ENCODE data around the gene DCLK1.
"Not testable (repeated sequence)": the region's sequence is repeated elsewhere in the genome, so short reads cannot be mapped to it uniquely, and the experiment has no call there.

DCLK1 gene

GRCh38 chr13:35995136-35995535 lies 136.0 kb downstream of the DCLK1 start:
- no peak overlapping the region for H3K4me3 ChIP-seq (ENCODE audit: low read length)
- no peaks in the 10 kb centered on the region for H3K36me3 ChIP-seq (ENCODE audit: control insufficient read depth, low read depth, low read length)
- no peak overlapping the region for H3K27ac ChIP-seq (ENCODE audit: low read length)
- peaks cover 9% of the 10 kb centered on the region for H3K4me1 ChIP-seq (ENCODE audit: control insufficient read depth, low read depth, low read length)
- no peaks in the 10 kb centered on the region for H3K9me3 ChIP-seq (ENCODE audit: control insufficient read depth, low read depth, low read length)
- no peaks in the 10 kb centered on the region for H3K27me3 ChIP-seq (ENCODE audit: control insufficient read depth, insufficient read depth, low read length)
- H3K9ac ChIP-seq (ENCODE audit: low read length), result no peak overlapping the region

DNA sequence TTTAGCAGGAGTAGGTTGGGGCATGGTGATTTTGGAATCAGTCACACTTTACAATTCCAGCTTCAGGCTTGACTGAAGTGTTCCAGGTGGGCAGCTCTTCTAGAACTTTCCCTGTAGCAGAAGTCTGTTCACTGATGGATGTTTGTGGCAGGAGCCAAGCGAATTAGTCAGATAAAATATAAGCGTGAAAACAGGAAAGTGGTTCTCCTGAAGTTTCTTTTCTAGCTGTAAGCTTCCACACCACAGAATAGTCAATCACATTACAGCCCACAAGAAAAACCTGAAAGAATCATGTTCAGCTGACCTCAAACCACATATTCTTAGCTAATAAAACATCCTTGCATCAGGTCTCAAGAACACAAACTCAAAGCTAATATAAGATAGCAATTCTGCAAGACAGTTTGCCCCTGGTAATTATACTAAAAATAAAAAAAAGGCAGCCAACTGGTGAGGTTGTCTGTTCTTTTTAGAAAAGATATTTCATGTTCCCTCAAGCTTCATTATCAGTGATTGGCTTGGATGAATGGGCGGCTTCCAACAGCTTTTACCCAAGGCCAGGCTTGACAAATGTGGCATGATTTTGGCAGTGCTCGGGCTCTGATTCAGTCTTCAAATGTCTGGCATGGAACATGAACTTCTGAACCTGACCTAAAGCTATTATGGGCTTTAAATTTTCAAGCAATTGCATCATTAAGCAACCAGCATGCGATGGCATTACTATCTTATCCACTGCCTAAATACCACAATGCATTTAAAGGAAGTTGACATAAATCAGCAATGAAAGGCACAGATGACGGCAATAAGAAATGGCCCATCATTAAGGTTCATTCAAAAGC lies 136.8 kb downstream of the DCLK1 start:
- H3K27ac ChIP-seq (ENCODE audit: low read length), result no peak overlapping the region
- no peaks in the 10 kb centered on the region for H3K9me3 ChIP-seq (ENCODE audit: control insufficient read depth, low read depth, low read length)

DNA sequence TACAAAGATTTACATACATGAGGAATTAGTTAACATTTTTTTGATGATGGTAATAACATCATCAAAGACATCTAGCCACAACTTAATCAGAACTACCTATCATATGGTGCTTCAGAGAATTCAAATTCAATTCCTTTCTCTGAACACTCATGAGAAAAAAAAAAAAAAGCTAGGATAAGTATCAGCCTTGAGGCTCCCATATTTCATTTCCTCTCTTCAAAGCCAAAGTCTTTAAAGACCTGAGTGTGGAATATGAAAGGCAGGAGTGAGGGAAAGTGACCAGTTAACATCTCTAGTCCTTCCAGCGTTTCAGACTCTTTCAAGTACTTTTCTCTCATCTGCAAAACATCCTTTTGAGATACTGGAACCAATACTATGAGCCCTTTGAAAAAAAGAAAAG lies 137.5 kb downstream of the DCLK1 start:
- H3K27me3 ChIP-seq (ENCODE audit: control insufficient read depth, insufficient read depth, low read length), result no peaks in the 10 kb centered on the region
- no peaks in the 10 kb centered on the region for H3K9me3 ChIP-seq (ENCODE audit: control insufficient read depth, low read depth, low read length)
- no peak overlapping the region for H3K27ac ChIP-seq (ENCODE audit: low read length)
- no peak overlapping the region for H3K9ac ChIP-seq (ENCODE audit: low read length)
- H3K4me1 ChIP-seq (ENCODE audit: control insufficient read depth, low read depth, low read length), result peaks cover 13% of the 10 kb centered on the region
- no peak overlapping the region for H3K4me3 ChIP-seq (ENCODE audit: low read length)
- no peaks in the 10 kb centered on the region for H3K36me3 ChIP-seq (ENCODE audit: control insufficient read depth, low read depth, low read length)

More for the DNA sequence above, 136.8 kb downstream of the DCLK1 start:
- H3K36me3 ChIP-seq (ENCODE audit: control insufficient read depth, low read depth, low read length), result no peaks in the 10 kb centered on the region
- H3K4me3 ChIP-seq (ENCODE audit: low read length), result no peak overlapping the region
- H3K9ac ChIP-seq (ENCODE audit: low read length), result no peak overlapping the region
- H3K27me3 ChIP-seq (ENCODE audit: control insufficient read depth, insufficient read depth, low read length), result no peaks in the 10 kb centered on the region
- H3K4me1 ChIP-seq (ENCODE audit: control insufficient read depth, low read depth, low read length), result peaks cover 9% of the 10 kb centered on the region

GRCh38 chr13:35992964-35993363 lies 138.2 kb downstream of the DCLK1 start:
- no peak overlapping the region for H3K27ac ChIP-seq (ENCODE audit: low read length)
- H3K9ac ChIP-seq (ENCODE audit: low read length), result no peak overlapping the region
- no peaks in the 10 kb centered on the region for H3K27me3 ChIP-seq (ENCODE audit: control insufficient read depth, insufficient read depth, low read length)
- H3K36me3 ChIP-seq (ENCODE audit: control insufficient read depth, low read depth, low read length), result no peaks in the 10 kb centered on the region
- H3K9me3 ChIP-seq (ENCODE audit: control insufficient read depth, low read depth, low read length), result no peaks in the 10 kb centered on the region
- H3K4me1 ChIP-seq (ENCODE audit: control insufficient read depth, low read depth, low read length), result peaks cover 20% of the 10 kb centered on the region
- H3K4me3 ChIP-seq (ENCODE audit: low read length), result no peak overlapping the region

DNA sequence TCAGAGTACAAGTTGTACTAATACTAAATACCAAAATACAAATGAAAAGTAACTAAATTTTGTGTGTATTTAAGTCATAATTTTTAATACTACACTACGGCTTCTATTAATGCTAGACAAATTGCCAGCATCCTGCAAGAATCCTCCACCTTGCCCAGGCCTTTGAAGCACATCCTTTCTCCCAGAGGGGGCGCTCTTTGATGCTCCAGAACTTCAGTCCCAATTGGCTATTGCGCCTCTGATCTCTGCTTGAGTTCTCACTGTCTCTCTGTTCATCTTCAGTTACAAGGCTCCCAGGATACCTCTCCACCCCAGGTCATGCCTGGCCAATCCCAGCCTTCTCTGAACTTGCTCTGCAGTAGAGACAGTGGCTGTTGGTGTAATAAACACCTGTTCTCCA lies 141.0 kb downstream of the DCLK1 start:
- Histone ChIP-seq H3K27ac (ENCODE audit: low read length) (no peak overlapping the region), H3K4me1 (ENCODE audit: control insufficient read depth, low read depth, low read length) (peaks cover 34% of the 10 kb centered on the region)

GRCh38 chr13:35988648-35989081 lies 142.5 kb downstream of the DCLK1 start:
- H3K4me1 ChIP-seq (ENCODE audit: control insufficient read depth, low read depth, low read length), result peaks cover 42% of the 10 kb centered on the region
- no peak overlapping the region for H3K4me3 ChIP-seq (ENCODE audit: low read length)
- no peaks in the 10 kb centered on the region for H3K9me3 ChIP-seq (ENCODE audit: control insufficient read depth, low read depth, low read length)
- no peak overlapping the region for H3K27ac ChIP-seq (ENCODE audit: low read length)
- H3K27me3 ChIP-seq (ENCODE audit: control insufficient read depth, insufficient read depth, low read length), result no peaks in the 10 kb centered on the region
- no peak overlapping the region for H3K9ac ChIP-seq (ENCODE audit: low read length)
- H3K36me3 ChIP-seq (ENCODE audit: control insufficient read depth, low read depth, low read length), result no peaks in the 10 kb centered on the region

More for the DNA sequence above, 141.0 kb downstream of the DCLK1 start:
- H3K4me3 ChIP-seq (ENCODE audit: low read length), result no peak overlapping the region
- no peaks in the 10 kb centered on the region for H3K27me3 ChIP-seq (ENCODE audit: control insufficient read depth, insufficient read depth, low read length)
- H3K36me3 ChIP-seq (ENCODE audit: control insufficient read depth, low read depth, low read length), result no peaks in the 10 kb centered on the region
- H3K9me3 ChIP-seq (ENCODE audit: control insufficient read depth, low read depth, low read length), result no peaks in the 10 kb centered on the region
- H3K9ac ChIP-seq (ENCODE audit: low read length), result no peak overlapping the region

- Histone ChIP-seq H3K4me1 (ENCODE audit: control insufficient read depth, low read depth, low read length) (peaks cover 38% of the 10 kb centered on the region), H3K4me3 (ENCODE audit: low read length) (no peak overlapping the region), H3K36me3 (ENCODE audit: control insufficient read depth, low read depth, low read length) (no peaks in the 10 kb centered on the region), H3K27me3 (ENCODE audit: control insufficient read depth, insufficient read depth, low read length) (no peaks in the 10 kb centered on the region), H3K9ac (ENCODE audit: low read length) (no peak overlapping the region), H3K9me3 (ENCODE audit: control insufficient read depth, low read depth, low read length) (no peaks in the 10 kb centered on the region), H3K27ac (ENCODE audit: low read length) (no peak overlapping the region)
Measured at GRCh38 chr13:35987572-35988513, 143.3 kb downstream of the DCLK1 start.

DNA sequence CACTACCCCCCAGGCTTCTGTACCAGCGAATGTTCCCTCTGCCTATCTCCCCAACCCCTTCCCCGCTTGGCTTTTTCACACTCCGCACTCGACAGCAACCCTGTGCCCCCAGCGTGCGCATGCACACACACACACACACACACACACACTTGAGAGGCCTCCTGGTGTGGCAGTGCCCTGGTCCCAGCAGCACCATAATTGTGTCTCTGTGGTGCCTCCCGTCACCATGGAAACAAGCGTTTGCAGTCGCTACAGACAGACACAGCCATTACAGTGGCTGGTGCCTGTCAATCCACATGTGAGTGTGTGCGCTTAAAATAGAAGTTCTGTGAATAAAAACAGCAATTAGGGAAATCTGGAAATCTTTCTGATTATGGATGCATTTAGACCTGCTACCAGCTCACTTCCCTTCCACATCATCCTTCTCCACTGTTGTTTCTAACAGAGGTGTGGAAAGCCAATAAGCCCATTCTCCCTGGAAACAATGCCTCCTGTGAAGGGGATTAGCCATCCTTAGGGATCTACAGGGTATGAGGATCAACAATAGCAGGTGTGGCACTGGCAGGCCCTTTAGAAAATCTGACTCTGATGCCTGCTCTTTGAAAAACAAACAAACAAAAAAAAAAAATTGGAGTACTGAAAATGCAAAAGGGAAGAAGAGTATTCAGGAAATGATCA lies 146.3 kb downstream of the DCLK1 start:
- Histone ChIP-seq H3K9me3 (ENCODE audit: control insufficient read depth, low read depth, low read length) (peaks cover 5% of the 10 kb centered on the region), H3K27ac (ENCODE audit: low read length) (no peak overlapping the region)

DNA sequence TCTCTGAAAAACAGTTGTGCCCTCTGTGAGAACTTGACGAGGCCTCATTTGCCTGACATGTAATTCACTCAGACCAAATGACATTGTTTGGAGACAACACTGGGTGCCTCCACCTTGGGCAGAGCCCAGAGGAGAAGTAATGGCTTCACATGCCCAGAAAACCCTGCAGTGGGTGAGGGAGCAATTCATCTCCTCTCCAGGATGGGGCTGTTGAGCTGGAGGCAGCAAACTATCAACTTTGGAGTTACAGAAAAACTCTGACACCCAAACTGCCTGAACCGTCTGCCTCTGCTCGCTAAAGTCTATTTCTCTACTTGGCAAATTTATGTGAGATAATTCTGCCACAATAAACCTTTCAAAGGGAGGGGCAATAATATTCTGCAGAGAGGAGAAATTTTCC lies 146.9 kb downstream of the DCLK1 start:
- peaks cover 38% of the 10 kb centered on the region for H3K4me1 ChIP-seq (ENCODE audit: control insufficient read depth, low read depth, low read length)
- no peak overlapping the region for H3K4me3 ChIP-seq (ENCODE audit: low read length)
- H3K36me3 ChIP-seq (ENCODE audit: control insufficient read depth, low read depth, low read length), result no peaks in the 10 kb centered on the region
- H3K9ac ChIP-seq (ENCODE audit: low read length), result no peak overlapping the region
- peaks cover 5% of the 10 kb centered on the region for H3K9me3 ChIP-seq (ENCODE audit: control insufficient read depth, low read depth, low read length)
- H3K27me3 ChIP-seq (ENCODE audit: control insufficient read depth, insufficient read depth, low read length), result no peaks in the 10 kb centered on the region
- H3K27ac ChIP-seq (ENCODE audit: low read length), result no peak overlapping the region

More for the DNA sequence above, 146.3 kb downstream of the DCLK1 start:
- H3K4me3 ChIP-seq (ENCODE audit: low read length), result no peak overlapping the region
- no peaks in the 10 kb centered on the region for H3K36me3 ChIP-seq (ENCODE audit: control insufficient read depth, low read depth, low read length)
- H3K4me1 ChIP-seq (ENCODE audit: control insufficient read depth, low read depth, low read length), result peaks cover 38% of the 10 kb centered on the region
- H3K27me3 ChIP-seq (ENCODE audit: control insufficient read depth, insufficient read depth, low read length), result no peaks in the 10 kb centered on the region
- no peak overlapping the region for H3K9ac ChIP-seq (ENCODE audit: low read length)

DNA sequence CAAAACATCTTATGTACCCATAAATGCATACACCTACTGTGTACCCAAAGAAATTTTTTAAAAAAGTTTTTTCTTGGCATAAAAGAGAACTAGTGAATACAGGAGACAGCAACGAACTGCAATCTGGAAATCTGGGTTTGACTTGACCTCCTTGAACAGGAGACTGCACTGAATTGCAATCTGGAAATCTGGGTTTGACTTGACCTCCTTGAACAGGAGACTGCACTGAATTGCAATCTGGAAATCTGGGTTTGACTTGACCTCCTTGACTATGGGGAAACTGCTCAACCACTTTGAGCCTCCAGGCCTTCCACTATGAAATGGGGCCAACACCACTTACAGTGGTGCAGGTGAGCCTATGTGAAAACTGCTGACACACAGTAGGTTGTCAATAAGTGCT lies 147.5 kb downstream of the DCLK1 start:
- not testable (repeated sequence) for H3K9me3 ChIP-seq (ENCODE audit: control insufficient read depth, low read depth, low read length); H3K4me3 ChIP-seq (ENCODE audit: low read length); H3K36me3 ChIP-seq (ENCODE audit: control insufficient read depth, low read depth, low read length); H3K27ac ChIP-seq (ENCODE audit: low read length); H3K27me3 ChIP-seq (ENCODE audit: control insufficient read depth, insufficient read depth, low read length); H3K9ac ChIP-seq (ENCODE audit: low read length)
- peaks cover 34% of the 10 kb centered on the region for H3K4me1 ChIP-seq (ENCODE audit: control insufficient read depth, low read depth, low read length)

GRCh38 chr13:35983206-35983605 lies 148.0 kb downstream of the DCLK1 start:
- Histone ChIP-seq H3K27ac (ENCODE audit: low read length) (no peak overlapping the region), H3K4me1 (ENCODE audit: control insufficient read depth, low read depth, low read length) (peaks cover 30% of the 10 kb centered on the region), H3K4me3 (ENCODE audit: low read length) (no peak overlapping the region), H3K27me3 (ENCODE audit: control insufficient read depth, insufficient read depth, low read length) (no peaks in the 10 kb centered on the region), H3K9me3 (ENCODE audit: control insufficient read depth, low read depth, low read length) (peaks cover 5% of the 10 kb centered on the region), H3K36me3 (ENCODE audit: control insufficient read depth, low read depth, low read length) (no peaks in the 10 kb centered on the region), H3K9ac (ENCODE audit: low read length) (no peak overlapping the region)
